Right lobe of liver (tissue), 4 donors: ENCODE data around the gene NTNG2.

Experiments used
- CTCF ChIP-seq, 4 donors: fragments of 200-600 bp in 3 of 4; fragments of 450-650 bp in 1 of 4; IDR thresholded peaks; one replicate each; pipeline versions ENCODE4 v1.5.1 to v1.8.0; 2016 to 2022; ENCODE audit warnings: antibody characterized with exemption in 4 of 4, mild to moderate bottlenecking in 2 of 4
- POLR2A ChIP-seq: fragments of 450-650 bp; IDR thresholded peaks from one replicate; pipeline ENCODE4 v1.6.1; 2017; ENCODE audit warnings: antibody characterized with exemption, mild to moderate bottlenecking
- donor health status: DM: no; HTN: no; CAD: no.
- donor health status: DM: no; HTN: no; CAD: no.
- donor health status: DM: no; HTN: yes; CAD: no.

- TF ChIP-seq CTCF (IDR thresholded peaks at IDR 0.05) = no peak
- no peak for TF ChIP-seq POLR2A
These were observed 1.1 kb downstream of the NTNG2 start for GRCh38 chr9:132162764-132163456.
